Mesenchymal stem cell (in vitro differentiated cells and primary cell): ENCODE measurements around the gene ZNF415.

Experiments used
- DNase-seq: peaks from one replicate; pipeline ENCODE4 v3.0.0-alpha.2; 2013
- H2AFZ ChIP-seq: one replicate; pipeline ENCODE4 v1.6.1; 2013; ENCODE audit warnings: low read depth, mild to moderate bottlenecking, control low read depth, inconsistent platforms, low read length, moderate library complexity
- H2AK5ac ChIP-seq: 2 replicates; pipeline ENCODE4 v1.6.1; 2013; ENCODE audit warnings: low read length, moderate library complexity, mild to moderate bottlenecking, inconsistent platforms; ENCODE audit not compliant: severe bottlenecking
- H2BK120ac ChIP-seq: one replicate; pipeline ENCODE4 v1.6.1; 2013; ENCODE audit warnings: low read depth, mild to moderate bottlenecking, inconsistent platforms, low read length, moderate library complexity
- H2BK12ac ChIP-seq, 2 experiments: one replicate each; pipeline ENCODE4 v1.6.1; 2013; ENCODE audit warnings: inconsistent platforms in 2 of 2, low read length in 2 of 2, mild to moderate bottlenecking in 2 of 2, moderate library complexity in 2 of 2, control low read depth in 1 of 2
- H2BK15ac ChIP-seq: one replicate; pipeline ENCODE4 v1.6.1; 2013; ENCODE audit warnings: mild to moderate bottlenecking, low read depth, inconsistent platforms; ENCODE audit not compliant: poor library complexity, severe bottlenecking
- H2BK5ac ChIP-seq: 2 replicates; pipeline ENCODE4 v1.6.1; 2013; ENCODE audit warnings: low read depth, mild to moderate bottlenecking, low read length, control low read depth, inconsistent platforms; ENCODE audit not compliant: poor library complexity, severe bottlenecking
- H3K14ac ChIP-seq, 2 experiments: one replicate each; pipeline ENCODE4 v1.6.1; 2013; ENCODE audit warnings: inconsistent platforms in 2 of 2, low read length in 2 of 2, control low read depth in 1 of 2, mild to moderate bottlenecking in 1 of 2, moderate library complexity in 1 of 2
- H3K18ac ChIP-seq, 2 experiments: one replicate each; pipeline ENCODE4 v1.6.1; 2013; ENCODE audit warnings: inconsistent platforms in 2 of 2, low read length in 2 of 2, control low read depth in 1 of 2, low read depth in 1 of 2, mild to moderate bottlenecking in 1 of 2
- H3K23ac ChIP-seq, 2 experiments: one replicate each; pipeline ENCODE4 v1.6.1; 2013; ENCODE audit warnings: inconsistent platforms in 2 of 2, low read length in 2 of 2, mild to moderate bottlenecking in 2 of 2, moderate library complexity in 2 of 2, control low read depth in 1 of 2
- H3K27ac ChIP-seq: 2 replicates; pipeline ENCODE4 v1.5.1; 2013; ENCODE audit warnings: mild to moderate bottlenecking, moderate library complexity, low read length, control low read depth, inconsistent platforms; ENCODE audit not compliant: poor library complexity, severe bottlenecking
- H3K27me3 ChIP-seq, 2 experiments: 2 replicates each; pipeline versions ENCODE4 v1.6.1 to v1.7.0; 2013; ENCODE audit warnings: low read length in 2 of 2, mild to moderate bottlenecking in 2 of 2, moderate library complexity in 2 of 2, control low read depth in 1 of 2, inconsistent platforms in 1 of 2; ENCODE audit not compliant: control insufficient read depth in 1 of 2, insufficient read depth in 1 of 2
- H3K36me3 ChIP-seq, 2 experiments: 2 replicates each; pipeline versions ENCODE4 v1.6.1 to v1.7.0; 2013; ENCODE audit warnings: low read length in 2 of 2, control low read depth in 1 of 2, inconsistent platforms in 1 of 2, low read depth in 1 of 2, mild to moderate bottlenecking in 1 of 2; ENCODE audit not compliant: insufficient read depth in 2 of 2, control insufficient read depth in 1 of 2
- H3K4ac ChIP-seq, 2 experiments: one replicate each; pipeline ENCODE4 v1.6.1; 2013; ENCODE audit warnings: inconsistent platforms in 2 of 2, low read length in 2 of 2, mild to moderate bottlenecking in 2 of 2, moderate library complexity in 2 of 2, control low read depth in 1 of 2, low read depth in 1 of 2
- H3K4me1 ChIP-seq: 2 replicates; pipeline ENCODE4 v1.6.1; 2013; ENCODE audit warnings: low read depth, low read length, control low read depth; ENCODE audit not compliant: control insufficient read depth, insufficient read depth
- H3K4me2 ChIP-seq: 2 replicates; pipeline ENCODE4 v1.6.1; 2013; ENCODE audit warnings: low read length, mild to moderate bottlenecking, inconsistent platforms; ENCODE audit not compliant: poor library complexity, severe bottlenecking
- H3K4me3 ChIP-seq, 2 experiments: 2 replicates each; pipeline versions ENCODE4 v1.5.1 to v1.7.0; 2013; ENCODE audit warnings: low read length in 2 of 2, mild to moderate bottlenecking in 2 of 2, control low read depth in 1 of 2, low read depth in 1 of 2; ENCODE audit not compliant: insufficient read depth in 1 of 2
- H3K79me1 ChIP-seq: replicated peaks from 2 replicates; pipeline ENCODE4 v1.6.1; 2013; ENCODE audit warnings: mild to moderate bottlenecking, control low read depth, low read length, inconsistent platforms; ENCODE audit not compliant: poor library complexity, severe bottlenecking
- H3K9ac ChIP-seq: 2 replicates; pipeline ENCODE4 v1.7.0; 2013; ENCODE audit warnings: mild to moderate bottlenecking, low read length, moderate library complexity
- H3K9me3 ChIP-seq: 2 replicates; pipeline ENCODE4 v1.7.0; 2013; ENCODE audit warnings: mild to moderate bottlenecking, low read length; ENCODE audit not compliant: control insufficient read depth
- H4K8ac ChIP-seq: one replicate; pipeline ENCODE4 v1.6.1; 2013; ENCODE audit warnings: inconsistent platforms, mild to moderate bottlenecking, low read length, moderate library complexity
- H4K91ac ChIP-seq: one replicate; pipeline ENCODE4 v1.6.1; 2013; ENCODE audit warnings: mild to moderate bottlenecking, low read length, inconsistent platforms
- WGBS: methylation state at CpG from one replicate; pipeline ENCODE4 v1.1.7; 2013; ENCODE audit warnings: mixed read lengths; 5-methylcytosine and 5-hydroxymethylcytosine counted together

Gene ZNF415

GRCh38 chr19:53078668-53079067 lies 54.0 kb downstream of the ZNF415 start:
- Histone ChIP-seq H3K4me1 (no peaks in the 10 kb centered on the region), H4K91ac (no peak overlapping the region), H3K79me1 (peaks cover 28% of the 10 kb centered on the region), H2BK120ac (no peak overlapping the region), H3K4ac (no peak overlapping the region), H3K4me2 (no peak overlapping the region), H3K18ac (no peak overlapping the region), H3K9me3 (peaks cover 64% of the 10 kb centered on the region), H2AFZ (no peak overlapping the region), H4K8ac (no peak overlapping the region), H3K27me3 (no peaks in the 10 kb centered on the region), H3K14ac (no peak overlapping the region), H3K4me3 (no peak overlapping the region), H3K27ac (no peak overlapping the region), H3K36me3 (peaks cover 36 to 80% of the 10 kb centered on the region in 2 experiments), H2BK15ac (no peak overlapping the region), H2BK5ac (no peak overlapping the region), H2AK5ac (no peak overlapping the region), H2BK12ac (no peak overlapping the region), H3K23ac (no peak overlapping the region), H3K9ac (no peak overlapping the region)
- no peak for DNase-seq
- 100% methylated on average over 1 of the region's 1 CpG for WGBS

GRCh38 chr19:53076984-53077383 lies 55.7 kb downstream of the ZNF415 start:
- peak; percentile 32 for DNase-seq
- H2BK12ac ChIP-seq, result no peak overlapping the region
- no peak overlapping the region for H3K4me3 ChIP-seq
- H2BK15ac ChIP-seq, result no peak overlapping the region
- peaks cover 67% of the 10 kb centered on the region for H3K9me3 ChIP-seq
- H3K18ac ChIP-seq, result no peak overlapping the region
- no peak overlapping the region for H2AFZ ChIP-seq
- no peak overlapping the region for H3K9ac ChIP-seq
- no peak overlapping the region for H3K4me2 ChIP-seq
- H3K23ac ChIP-seq, result no peak overlapping the region
- H3K27me3 ChIP-seq, result no peaks in the 10 kb centered on the region
- no peaks in the 10 kb centered on the region for H3K4me1 ChIP-seq
- no peak overlapping the region for H2AK5ac ChIP-seq
- H3K14ac ChIP-seq, result no peak overlapping the region
- H4K8ac ChIP-seq, result no peak overlapping the region
- peaks cover 36 to 80% of the 10 kb centered on the region in 2 experiments for H3K36me3 ChIP-seq
- H3K4ac ChIP-seq, result no peak overlapping the region
- no peak overlapping the region for H3K27ac ChIP-seq
- no peak overlapping the region for H2BK120ac ChIP-seq
- peaks cover 20% of the 10 kb centered on the region for H3K79me1 ChIP-seq
- WGBS, result 35% methylated on average over 10 of the region's 10 CpGs
- no peak overlapping the region for H4K91ac ChIP-seq
- H2BK5ac ChIP-seq, result no peak overlapping the region

- WGBS, result 95% methylated on average over 3 of the region's 5 CpGs
- H3K27me3 ChIP-seq, result no peaks in the 10 kb centered on the region
- no peak overlapping the region for H3K14ac ChIP-seq
- no peak overlapping the region for H2BK12ac ChIP-seq
- no peak overlapping the region for H4K91ac ChIP-seq
- H3K4ac ChIP-seq, result no peak overlapping the region
- H4K8ac ChIP-seq, result no peak overlapping the region
- H2BK15ac ChIP-seq, result no peak overlapping the region
- no peak overlapping the region for H2BK5ac ChIP-seq
- H3K36me3 ChIP-seq, result peaks cover 45 to 81% of the 10 kb centered on the region in 2 experiments
- no peak overlapping the region for H2BK120ac ChIP-seq
- no peak overlapping the region for H3K27ac ChIP-seq
- peak overlapping the region in 1 of 2 experiments; percentile 64 for H3K4me3 ChIP-seq
- no peaks in the 10 kb centered on the region for H3K4me1 ChIP-seq
- peaks cover 3% of the 10 kb centered on the region for H3K79me1 ChIP-seq
- H2AFZ ChIP-seq, result no peak overlapping the region
- H3K18ac ChIP-seq, result no peak overlapping the region
- peaks cover 84% of the 10 kb centered on the region for H3K9me3 ChIP-seq
- H2AK5ac ChIP-seq, result no peak overlapping the region
- no peak overlapping the region for H3K4me2 ChIP-seq
- DNase-seq, result no peak
- H3K9ac ChIP-seq, result no peak overlapping the region
- H3K23ac ChIP-seq, result no peak overlapping the region
Measured at GRCh38 chr19:53068834-53069233, 63.9 kb downstream of the ZNF415 start.

DNA sequence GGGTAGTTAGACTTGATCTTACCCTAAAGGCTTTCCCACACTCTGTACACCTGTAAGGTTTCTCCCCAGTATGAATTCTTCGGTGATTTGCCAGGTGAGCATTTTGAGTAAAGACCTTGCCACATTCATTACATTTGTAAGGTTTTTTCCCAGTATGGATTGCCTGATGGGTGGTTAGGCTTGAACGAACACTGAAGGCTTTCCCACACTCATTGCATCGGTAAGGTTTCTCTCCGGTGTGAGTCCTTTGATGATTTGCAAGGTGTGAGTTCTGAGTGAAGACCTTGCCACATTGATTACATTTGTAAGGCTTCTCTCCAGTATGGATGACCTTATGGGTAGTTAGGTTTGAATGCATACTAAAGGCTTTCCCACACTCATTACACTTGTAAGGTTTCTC lies 64.5 kb downstream of the ZNF415 start:
- no peak overlapping the region for H3K14ac ChIP-seq
- H2BK15ac ChIP-seq, result no peak overlapping the region
- no peak overlapping the region for H2BK5ac ChIP-seq
- H3K27ac ChIP-seq, result no peak overlapping the region
- H3K36me3 ChIP-seq, result peaks cover 40 to 75% of the 10 kb centered on the region in 2 experiments
- WGBS, result 98% methylated on average over 3 of the region's 4 CpGs
- no peak overlapping the region for H3K4ac ChIP-seq
- peak overlapping the region in 1 of 2 experiments; percentile 64 for H3K4me3 ChIP-seq
- no peak overlapping the region for H2BK12ac ChIP-seq
- no peak for DNase-seq
- H3K9me3 ChIP-seq, result peaks cover 78% of the 10 kb centered on the region
- H2AK5ac ChIP-seq, result no peak overlapping the region
- H3K18ac ChIP-seq, result no peak overlapping the region
- H3K27me3 ChIP-seq, result no peaks in the 10 kb centered on the region
- no peak overlapping the region for H4K91ac ChIP-seq
- H3K9ac ChIP-seq, result no peak overlapping the region
- H3K23ac ChIP-seq, result no peak overlapping the region
- no peak overlapping the region for H4K8ac ChIP-seq
- H2BK120ac ChIP-seq, result no peak overlapping the region
- no peak overlapping the region for H3K4me2 ChIP-seq
- no peaks in the 10 kb centered on the region for H3K4me1 ChIP-seq
- no peak overlapping the region for H2AFZ ChIP-seq
- H3K79me1 ChIP-seq, result peaks cover 3% of the 10 kb centered on the region
